HG02642 (cell line): Measurements from ENCODE around the gene SNX32.
"Not testable (repeated sequence)": the region's sequence is repeated elsewhere in the genome, so short reads cannot be mapped to it uniquely, and the experiment has no call there.

ENCODE experiments used
- ATAC-seq: cut with Tn5 transposase; IDR thresholded peaks from one replicate; pipeline ENCODE4 v1.9.1; 2021; ENCODE audit warnings: mild to moderate bottlenecking; ENCODE audit not compliant: unreplicated experiment, poor library complexity

SNX32 gene

GRCh38 chr11:65883058-65883761 lies 49.4 kb downstream of the SNX32 start:
- ATAC-seq = no peak

- no peak for ATAC-seq
These were observed 50.3 kb downstream of the SNX32 start for GRCh38 chr11:65883786-65884715.

DNA sequence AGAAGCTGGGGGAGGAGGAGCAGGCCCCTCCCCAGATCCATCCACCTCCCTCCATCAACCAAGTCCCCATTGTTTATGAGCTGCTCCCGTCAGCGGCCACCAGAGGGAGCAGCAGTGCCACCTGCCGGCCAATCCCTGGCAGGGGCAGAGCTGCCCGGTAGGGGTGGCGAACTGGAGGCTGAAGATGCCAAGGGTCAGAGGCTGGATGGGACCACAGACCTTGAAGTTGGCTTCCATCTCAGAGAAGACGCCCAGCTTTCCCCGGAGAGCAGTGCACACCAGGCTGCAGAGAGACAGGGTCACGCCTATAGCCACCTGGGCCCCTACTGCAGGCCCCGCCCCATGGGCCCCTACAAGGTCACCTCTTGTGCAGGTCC lies 50.9 kb downstream of the SNX32 start:
- no peak for ATAC-seq

DNA sequence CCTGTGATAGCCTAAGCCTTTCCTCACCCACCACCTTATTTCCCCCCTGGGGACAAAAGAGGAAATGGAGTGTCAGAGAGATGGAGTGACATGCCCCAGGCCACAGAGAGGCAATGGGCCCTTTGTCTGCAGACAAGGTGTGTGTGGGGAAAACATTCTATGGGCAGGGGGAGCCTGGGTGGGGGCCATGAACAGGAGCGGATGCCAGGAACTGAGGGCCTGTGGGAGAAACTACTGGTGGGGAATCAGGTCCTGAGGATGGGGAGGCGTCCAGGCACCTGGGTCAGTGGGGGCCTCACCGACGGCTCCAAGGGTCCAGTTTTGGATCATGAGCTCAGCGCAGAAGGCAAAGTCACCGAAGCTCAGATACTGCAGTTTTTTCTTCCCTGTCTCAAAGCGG lies 51.5 kb downstream of the SNX32 start:
- ATAC-seq = no peak

DNA sequence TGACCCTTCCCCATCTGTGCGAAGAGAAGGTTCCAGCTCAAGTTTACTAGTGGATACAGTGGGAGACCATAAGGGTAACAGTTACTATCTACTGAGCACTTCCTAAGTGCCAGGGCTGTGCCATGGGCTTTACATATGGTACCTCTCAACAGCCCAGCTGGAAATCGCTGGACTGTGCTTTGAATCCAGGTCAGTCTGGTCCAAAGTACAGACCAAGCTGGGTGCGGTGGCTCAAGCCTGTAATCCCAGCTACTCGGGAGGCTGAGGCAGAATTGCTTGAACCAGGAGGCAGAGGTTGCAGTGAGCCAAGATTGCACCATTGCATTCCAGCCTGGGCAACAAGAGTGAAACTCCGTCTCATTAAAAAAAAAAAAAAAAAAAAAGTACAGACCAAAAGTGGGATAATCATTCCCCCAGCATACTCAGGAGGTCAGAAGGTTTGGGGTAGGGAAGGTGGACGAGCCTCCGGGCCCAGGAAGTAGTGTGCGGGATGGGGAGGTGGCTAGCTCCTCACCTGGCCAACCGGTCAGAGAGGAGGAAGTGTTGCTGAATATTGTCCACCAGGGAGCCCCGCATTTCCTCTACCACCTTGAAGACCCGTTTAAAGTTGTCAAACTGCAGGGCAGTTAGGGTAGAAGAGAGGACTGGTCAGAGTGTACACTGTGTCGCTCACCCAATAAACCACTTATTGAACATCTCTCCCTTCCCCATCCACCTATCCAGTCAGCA lies 52.2 kb downstream of the SNX32 start:
- ATAC-seq = no peak

- ATAC-seq = no peak
These were observed 53.3 kb downstream of the SNX32 start for GRCh38 chr11:65886826-65887722.

DNA sequence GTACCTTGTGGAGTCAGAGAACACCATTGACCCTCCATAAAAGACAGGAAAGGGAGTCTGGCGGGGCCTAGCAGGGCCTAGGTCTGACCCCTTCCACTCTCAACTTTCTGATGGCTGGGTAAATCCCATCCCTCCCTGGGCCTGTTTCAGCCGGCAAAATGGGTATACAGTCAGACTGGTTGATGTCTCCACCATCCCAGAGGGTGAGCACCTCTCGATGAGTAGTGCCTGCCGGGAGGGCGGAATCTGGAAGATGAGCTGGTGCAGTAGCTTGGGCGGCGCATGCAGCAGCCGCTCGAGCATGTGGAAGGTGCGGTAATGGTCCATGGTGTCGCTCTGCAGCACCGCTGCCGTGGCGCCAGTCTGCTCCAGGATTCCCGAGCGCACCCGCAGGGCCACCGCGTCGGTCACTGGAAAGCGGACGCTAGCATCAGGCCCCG lies 54.0 kb downstream of the SNX32 start:
- ATAC-seq = peak; percentile 3

DNA sequence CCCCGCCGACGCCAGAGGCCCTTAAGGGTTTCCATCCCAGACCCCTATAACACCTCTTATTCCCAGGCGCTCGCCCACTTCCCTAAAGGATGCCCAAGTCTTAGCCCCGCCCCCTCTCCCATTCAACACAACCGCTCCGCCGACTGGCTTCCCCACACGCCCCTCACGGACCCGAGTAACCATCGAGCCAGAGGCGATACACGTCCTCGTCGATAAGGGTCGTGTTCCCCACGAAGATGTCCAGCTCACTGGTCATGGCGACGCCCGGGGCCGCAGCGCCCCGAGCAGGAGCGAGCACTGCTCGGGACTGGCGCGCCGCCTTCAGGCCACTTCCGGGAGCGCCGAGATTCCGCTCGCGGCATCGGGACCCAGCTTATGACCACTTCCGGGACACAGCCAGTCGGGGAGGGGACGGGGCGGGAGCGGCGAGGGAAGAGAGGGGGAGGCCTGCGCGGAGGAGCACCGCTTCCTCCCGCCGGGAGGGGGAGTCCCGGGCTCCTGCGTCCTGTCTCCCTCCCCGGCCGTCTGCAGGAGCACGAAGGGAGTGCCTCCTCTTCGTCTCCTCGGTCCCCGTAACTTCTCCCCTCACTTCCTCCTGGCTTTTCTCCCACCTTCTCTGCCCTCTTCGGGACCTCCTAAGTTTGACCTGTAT lies 54.5 kb downstream of the SNX32 start, which contains the start of gene FIBP:
Gene FIBP, minus strand, starts transcription at position 309 of the 652 bp plus-strand sequence. Its CDS starts 53 bp downstream, at position 256.
- ATAC-seq = peak; percentile 55

GRCh38 chr11:65890324-65891218 lies 56.8 kb downstream of the SNX32 start, which contains the start of gene CCDC85B:
CCDC85B (plus strand) TSS chr11:65890673; CDS start chr11:65890784, 111 bp downstream.
- ATAC-seq = peak; percentile 62

DNA sequence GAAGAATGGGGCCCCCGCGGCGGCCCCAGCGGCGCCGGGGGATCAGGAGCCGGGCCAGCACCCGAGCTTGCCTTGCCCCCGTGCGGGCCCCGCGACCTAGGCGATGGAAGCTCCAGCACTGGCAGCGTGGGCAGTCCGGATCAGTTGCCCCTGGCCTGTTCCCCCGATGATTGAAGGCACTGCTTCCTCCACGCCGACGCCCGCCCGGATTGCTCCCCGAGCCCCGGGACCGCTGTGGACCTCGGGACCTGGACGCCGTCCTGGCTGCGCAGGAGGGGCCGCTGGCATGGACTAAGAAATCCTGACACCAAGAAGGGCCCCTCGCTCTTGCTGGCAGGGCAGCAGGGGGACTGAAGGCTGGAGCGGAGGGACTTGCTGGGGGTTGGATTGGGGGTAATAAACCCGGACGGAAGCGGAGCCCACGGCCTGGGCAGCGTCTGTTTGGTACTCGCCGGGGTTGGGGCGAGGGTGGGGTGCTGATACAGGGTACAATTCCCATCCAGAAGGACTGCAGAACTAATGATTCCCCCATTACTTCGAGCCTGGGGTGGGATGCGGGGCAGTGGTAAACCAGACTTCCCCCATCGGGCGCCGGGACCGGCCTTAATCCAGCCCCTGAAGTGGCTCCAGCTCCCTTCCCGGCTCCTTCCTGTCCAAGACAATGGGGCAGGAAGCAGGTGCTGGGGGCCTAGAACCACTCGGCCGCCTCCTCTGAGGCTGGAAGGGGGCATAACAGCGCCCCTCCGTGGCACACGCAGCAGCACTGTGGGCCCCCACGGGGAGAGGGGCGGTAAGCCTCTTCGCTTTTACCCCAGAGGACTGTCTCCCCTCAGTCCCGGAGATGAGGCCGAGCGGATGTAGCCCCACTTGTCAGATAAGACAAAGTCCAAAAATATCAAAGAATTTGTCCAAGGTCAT lies 57.7 kb downstream of the SNX32 start:
- ATAC-seq = no peak

- ATAC-seq = not testable (repeated sequence)
These were observed 58.4 kb downstream of the SNX32 start for GRCh38 chr11:65892137-65892540.

- ATAC-seq = no peak
These were observed 59.0 kb downstream of the SNX32 start for GRCh38 chr11:65892661-65893317.

- ATAC-seq = no peak
These were observed 60.4 kb downstream of the SNX32 start for GRCh38 chr11:65894034-65894591.

DNA sequence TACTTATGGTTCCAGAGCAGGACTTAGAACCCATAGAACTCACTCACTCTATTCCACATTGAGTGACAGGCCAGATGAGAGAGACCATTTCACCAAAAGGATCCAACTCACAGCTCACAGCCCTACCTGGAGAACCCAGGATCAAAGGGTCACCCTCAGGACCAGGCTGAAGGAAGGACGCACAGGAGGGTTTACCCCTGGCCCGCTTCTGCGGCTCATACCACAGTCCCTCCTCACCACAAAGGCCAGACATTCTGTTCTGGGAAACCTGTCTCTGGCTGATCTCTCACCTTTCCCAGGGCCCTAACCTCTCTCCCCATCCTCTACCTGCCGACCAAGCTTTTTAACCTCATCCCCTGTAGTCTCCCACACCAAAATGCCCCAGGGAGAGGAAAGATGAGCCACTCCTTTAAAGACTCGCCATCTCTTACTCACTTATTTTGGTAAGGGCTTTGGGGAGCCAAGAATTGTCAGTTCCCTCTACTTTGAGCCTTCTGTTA lies 61.8 kb downstream of the SNX32 start:
- ATAC-seq = no peak

- no peak for ATAC-seq
These were observed 62.6 kb downstream of the SNX32 start for GRCh38 chr11:65896034-65896999.
